ENCODE results near the gene FBXO38.

The FBXO38 gene

GRCh38 chr5:148384380-148384737, 601 bp downstream of the FBXO38 start:
- DNase-seq = no peak

DNA sequence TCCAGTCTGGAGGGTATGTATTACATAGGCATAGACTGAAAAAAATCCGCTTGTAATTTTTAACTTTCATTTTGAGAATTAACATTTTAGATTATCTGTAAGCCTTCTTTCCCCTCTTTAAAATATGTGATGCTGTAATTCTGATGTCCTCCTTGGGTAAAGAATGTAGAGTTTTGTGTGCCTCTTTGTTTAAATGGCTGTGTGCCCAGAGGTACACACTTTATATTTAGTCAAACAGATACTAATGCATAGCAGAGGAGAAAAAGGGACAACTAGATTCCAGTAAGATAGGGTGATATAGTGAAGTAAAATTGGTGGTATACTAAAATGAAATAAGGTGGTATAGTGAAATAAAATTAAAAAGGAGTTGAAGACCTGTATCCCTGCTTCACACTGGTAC, 1.3 kb downstream of the FBXO38 start:
- DNase-seq = no peak

DNA sequence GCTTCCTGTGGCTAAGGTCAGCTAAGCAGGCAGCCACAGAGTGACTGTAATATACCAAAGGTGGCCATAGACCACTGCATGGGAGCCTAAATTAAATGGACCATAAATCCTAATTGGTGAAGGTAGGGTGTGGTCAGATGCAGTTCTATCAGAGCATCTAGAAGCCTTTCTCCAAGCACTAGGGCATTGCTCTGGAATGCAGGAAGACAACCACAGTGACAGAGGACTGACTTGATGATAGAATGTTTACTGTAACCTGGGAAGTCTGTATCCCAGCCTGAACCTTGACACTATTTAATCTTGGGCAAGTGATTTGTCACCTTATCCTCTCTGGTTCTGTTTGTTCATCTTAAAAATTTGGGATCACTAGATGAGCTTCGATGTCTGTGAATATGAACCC, 2.3 kb downstream of the FBXO38 start:
- no peak for DNase-seq

DNA sequence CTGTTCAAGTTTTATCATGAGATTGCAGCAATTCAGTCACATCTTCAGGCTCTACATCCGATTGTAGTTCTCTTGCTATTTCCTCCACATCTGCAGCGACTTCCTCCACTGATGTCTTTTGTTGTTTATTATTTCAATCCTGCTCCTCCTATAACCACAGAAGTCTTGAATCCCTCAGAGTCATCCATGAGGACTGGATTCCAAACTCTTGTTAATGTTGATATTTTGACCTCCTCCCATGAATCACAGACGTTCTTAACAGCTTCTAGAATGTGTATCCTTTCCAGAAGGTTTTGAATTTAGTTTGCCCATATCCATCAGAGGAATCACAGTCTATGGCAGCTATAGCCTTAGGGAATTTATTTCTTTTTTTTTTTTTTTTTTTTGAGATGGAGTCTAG, 3.6 kb downstream of the FBXO38 start:
- DNase-seq = no peak

DNA sequence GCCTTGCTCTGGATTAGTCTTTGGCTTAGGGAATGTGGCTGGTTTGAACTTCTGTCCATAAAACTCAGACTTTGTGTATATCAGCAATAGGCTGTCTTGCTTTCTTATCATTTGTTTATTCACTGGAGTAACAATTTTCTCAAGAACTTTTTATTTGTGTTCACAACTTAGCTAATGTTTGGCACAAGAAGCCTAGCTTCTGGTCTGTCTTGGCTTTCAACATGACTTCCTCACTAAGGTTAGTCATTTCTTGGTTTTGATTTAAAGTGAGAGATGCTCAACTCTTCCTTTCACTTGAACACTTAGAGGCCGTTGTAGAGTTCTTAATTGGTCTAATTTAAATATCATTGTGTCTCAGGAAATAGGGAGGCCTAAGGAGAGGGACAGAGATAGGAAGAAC, 4.9 kb downstream of the FBXO38 start:
- DNase-seq = no peak

GRCh38 chr5:148390914-148391313, 7.2 kb downstream of the FBXO38 start:
- DNase-seq = no peak

DNA sequence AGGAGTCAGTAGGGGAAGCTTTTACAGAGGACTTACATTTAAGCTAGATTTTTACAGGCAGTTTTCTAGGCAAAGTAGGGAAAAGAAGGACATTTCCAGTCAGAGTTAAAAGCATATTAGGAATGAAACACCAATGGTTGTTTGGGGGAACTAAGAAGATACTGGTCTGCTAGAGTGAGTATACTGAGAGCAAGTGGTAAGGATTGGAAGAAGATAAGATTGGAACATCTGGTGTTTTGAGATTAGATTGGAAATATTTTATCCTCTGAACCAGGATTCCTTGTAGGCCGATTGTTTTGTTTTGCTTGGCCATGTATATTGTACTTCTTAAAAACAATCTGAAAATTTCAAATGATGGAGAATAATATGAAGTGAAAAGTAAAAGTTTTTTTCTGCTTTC, 7.7 kb downstream of the FBXO38 start:
- DNase-seq = no peak

GRCh38 chr5:148393390-148393741, 9.6 kb downstream of the FBXO38 start:
- DNase-seq = no peak

GRCh38 chr5:148394587-148395019, 10.8 kb downstream of the FBXO38 start:
- DNase-seq = no peak

DNA sequence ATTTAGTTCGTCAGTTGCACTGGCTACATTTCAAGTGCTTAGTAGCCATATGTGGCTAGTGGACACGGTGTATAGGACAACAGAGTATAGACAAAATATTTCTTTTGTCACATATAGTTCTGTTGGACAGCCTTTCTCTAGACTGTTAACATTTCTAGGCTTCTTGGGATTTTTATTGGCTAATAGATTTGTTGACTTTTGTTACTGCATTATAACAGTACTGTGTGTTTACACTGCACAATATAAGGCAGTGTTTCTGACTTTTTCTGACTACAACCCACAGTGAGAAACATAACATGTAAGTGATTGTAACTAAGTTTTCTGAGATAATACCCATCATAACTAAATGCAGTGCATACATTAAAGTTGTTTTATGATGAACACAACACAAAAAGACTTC, 11.3 kb downstream of the FBXO38 start:
- DNase-seq = no peak

GRCh38 chr5:148397968-148398595, 14.3 kb downstream of the FBXO38 start:
- no peak for DNase-seq

- no peak for DNase-seq
These were observed 15.0 kb downstream of the FBXO38 start for GRCh38 chr5:148398698-148399121.

GRCh38 chr5:148401604-148402003, 17.8 kb downstream of the FBXO38 start:
- DNase-seq = no peak

- DNase-seq = no peak
These were observed 19.6 kb downstream of the FBXO38 start for GRCh38 chr5:148403344-148403743.

DNA sequence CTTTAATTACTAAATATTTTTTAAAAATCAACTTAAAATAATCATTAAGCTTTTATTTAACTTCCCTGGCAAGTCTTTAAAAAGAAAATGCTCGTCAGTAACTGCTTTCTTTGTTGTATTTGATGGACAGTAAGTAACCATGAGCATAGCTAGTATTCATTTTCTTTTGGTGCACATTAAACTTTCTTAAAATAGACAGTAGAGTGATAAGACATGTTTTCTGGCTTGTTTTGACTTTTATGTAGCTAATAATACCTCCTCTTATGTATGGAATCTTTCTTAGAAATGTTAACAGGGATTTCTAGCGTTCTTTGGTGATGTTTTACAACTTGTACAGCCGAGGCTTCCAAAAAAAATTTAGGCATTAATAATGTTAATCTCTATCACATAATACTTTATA, 22.6 kb downstream of the FBXO38 start:
- no peak for DNase-seq

DNA sequence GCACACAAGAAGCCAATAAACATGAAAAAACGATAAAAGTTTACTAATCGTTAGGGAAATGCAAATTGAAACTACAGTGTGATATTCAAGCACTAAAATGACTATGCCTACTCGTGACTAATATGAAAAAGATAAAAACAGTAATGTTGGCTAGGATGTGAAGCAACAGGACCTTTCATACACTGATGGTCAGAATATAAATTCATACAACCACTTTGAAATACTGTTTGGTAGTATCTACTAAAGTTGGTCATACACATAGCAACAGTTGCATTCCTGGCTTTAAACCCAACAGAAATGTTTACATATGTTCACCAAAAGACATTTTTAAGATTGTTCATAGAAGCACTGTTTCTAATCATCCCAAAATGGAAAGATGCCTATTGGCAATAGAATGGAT, 24.3 kb downstream of the FBXO38 start:
- no peak for DNase-seq

GRCh38 chr5:148412124-148412523, 28.4 kb downstream of the FBXO38 start:
- DNase-seq = no peak

GRCh38 chr5:148414833-148415232, 31.1 kb downstream of the FBXO38 start:
- DNase-seq = no peak

DNA sequence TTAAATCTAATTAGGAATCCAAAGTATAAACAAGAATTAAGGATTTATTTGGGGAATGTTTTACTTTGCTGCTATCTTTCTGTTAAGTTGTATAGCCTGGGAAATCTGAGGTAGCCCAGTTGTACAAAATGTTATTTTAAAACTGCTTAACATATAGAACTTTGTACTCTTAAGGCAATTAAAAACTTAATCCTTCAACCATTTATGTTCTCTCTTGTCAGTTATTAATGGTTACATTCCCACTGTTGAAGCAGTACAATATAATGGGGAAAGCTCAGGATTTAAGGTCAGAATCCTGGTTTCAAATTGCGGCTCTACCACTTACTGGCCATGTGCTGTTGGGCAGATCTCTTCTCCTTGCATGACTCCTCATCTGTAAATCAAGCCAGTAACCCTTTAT, 32.7 kb downstream of the FBXO38 start:
- DNase-seq = no peak

GRCh38 chr5:148416921-148417320, 33.2 kb downstream of the FBXO38 start:
- no peak for DNase-seq

- DNase-seq = no peak
These were observed 34.8 kb downstream of the FBXO38 start for GRCh38 chr5:148418511-148418910.

DNA sequence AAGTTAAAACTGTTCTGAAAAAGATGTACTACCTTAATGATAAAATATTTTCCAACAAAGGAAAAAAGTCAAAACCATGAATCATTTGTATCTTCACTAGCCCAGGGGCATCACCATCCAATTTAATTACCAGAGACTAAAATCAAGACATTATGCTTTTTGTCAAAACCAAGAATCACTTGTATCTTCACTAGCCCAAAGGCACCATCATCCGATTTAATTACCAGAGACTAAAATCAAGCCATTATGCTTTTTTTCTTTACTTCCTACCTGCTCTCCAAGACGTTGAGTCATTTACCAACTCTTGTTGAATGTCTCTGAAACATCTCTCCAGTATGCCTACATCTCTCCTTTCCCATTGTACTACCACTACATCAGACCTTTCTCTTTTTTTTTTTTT, 37.9 kb downstream of the FBXO38 start:
- no peak for DNase-seq

- no peak for DNase-seq
These were observed 42.0 kb downstream of the FBXO38 start for GRCh38 chr5:148425808-148426207.

GRCh38 chr5:148426514-148426913, 42.8 kb downstream of the FBXO38 start:
- DNase-seq = no peak

GRCh38 chr5:148427370-148428042, 43.7 kb downstream of the FBXO38 start:
- no peak for DNase-seq
